Amniotic stem cell (primary cell): ENCODE measurements around the gene NEDD4L.

Source experiments
- DNase-seq: peaks from one replicate; lab custom pipeline; 2025; lab: John Stamatoyannopoulos, UW

The NEDD4L gene

DNA sequence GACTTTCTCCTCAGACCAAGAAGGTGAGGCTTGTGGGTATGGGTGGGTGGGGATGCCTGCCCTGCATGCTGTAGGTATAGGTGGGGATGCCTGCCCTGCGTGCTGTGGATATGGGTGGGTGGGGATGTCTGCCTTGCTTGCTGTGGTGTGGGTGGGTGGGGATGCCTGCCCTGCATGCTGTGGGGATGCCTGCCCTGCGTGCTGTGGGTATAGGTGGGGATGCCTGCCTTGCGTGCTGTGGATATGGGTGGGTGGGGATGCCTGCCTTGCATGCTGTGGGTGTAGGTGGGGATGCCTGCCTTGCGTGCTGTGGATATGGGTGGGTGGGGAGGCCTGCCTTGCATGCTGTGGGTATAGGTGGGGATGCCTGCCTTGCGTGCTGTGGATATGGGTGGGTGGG lies 278.4 kb downstream of the NEDD4L start:
- DNase-seq = no peak

DNA sequence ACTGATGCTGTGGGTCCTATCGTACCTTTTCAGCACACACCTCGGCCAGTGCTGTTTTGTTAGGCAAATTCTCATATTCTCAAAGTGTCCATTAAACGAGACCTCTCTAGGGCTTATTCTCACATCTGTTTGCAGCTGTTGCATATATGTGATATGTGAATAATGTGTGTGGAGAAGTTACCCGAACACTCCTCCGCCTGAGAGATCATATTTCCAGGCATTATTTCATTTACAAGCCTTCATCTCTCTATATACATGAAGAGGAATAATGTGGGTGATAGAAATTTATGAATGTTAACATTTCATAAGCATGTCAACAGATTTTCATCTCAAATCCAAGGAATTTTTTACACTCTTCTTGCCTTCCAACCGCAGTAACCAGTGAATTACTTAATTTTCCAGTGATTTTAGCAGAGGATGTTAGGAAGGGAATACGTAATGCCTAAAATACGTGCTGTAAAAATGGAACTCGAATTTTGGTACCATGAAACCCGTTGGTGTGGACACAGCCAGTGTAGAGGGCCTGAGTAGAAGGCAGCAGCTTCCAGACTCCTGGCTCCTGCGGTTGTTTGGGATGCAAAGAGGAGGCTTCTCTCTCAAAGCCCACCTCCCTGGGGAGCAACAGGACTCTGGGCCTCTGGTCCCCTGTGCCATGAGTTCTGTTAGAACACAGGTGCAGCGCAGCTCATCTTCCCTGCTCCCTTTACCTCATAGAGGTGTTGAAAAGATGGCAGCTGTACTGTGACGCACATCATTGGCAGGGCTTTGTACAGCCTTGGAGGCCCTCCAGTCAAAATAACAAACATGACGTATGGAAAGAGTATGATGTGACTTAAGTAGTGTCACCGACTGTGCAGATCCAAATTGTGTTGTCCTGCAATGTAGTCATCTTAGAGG lies 280.1 kb downstream of the NEDD4L start:
- no peak for DNase-seq

DNA sequence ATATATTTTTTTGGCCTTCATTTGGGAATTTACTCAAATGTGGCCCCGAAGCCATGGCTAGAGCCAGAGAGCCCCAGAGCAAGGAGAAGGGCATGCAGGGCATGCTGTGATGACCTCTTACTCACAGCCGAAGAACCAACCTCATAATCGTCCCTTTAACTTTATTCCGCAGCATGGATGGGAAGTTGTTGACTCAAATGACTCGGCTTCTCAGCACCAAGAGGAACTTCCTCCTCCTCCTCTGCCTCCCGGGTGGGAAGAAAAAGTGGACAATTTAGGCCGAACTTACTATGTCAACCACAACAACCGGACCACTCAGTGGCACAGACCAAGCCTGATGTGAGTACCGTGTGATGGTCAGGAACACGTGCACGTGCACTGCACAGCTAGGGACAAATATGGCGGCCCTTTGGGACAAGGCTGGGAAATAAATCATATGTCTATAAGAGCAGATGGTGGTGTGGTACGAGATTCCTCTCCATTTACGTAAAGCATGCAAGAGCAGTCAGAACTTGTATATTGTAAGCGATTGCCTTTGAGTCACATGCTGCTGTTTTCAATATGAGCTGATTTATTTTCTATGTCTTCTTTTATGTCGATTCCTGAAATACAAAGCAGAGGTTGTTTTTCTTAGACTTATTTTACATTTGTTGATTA lies 280.9 kb downstream of the NEDD4L start:
- DNase-seq = no peak

DNA sequence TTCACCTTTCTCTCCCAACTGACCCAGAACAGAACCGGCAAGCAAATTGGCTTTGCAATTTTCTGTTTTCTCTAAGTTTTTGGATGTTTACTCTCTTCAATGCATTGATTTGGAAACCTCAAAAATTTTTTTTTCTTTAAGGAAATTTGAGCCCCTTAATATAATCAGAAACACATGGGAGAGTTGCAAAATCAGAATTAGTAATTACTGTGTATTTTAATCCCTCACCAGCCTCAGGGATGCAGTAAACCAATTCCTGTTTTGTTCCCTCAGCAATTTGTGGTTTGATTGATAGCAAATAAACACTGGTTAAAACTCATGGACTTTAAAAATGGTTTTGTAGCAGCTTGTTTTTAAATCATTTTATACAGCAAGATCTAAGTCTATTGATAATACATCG lies 281.5 kb downstream of the NEDD4L start:
- no peak for DNase-seq

DNA sequence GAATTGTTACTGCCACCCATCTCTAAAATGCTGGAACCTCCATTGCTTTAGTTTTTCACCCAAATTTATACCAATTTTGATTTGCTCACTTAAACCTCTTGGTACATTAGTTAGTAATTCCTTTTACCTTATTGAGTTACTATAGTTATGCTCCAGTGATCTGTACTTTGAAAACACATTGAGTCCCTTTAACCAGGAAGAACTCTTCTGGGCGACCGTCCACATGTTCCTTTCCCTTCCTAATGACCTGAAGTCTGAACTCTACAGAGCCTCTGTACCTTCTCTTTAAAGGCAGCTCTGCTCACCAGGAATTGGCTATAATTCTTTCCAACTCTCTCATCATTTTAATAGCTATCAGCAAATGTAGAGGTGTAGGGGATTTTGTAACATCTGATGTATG lies 290.0 kb downstream of the NEDD4L start:
- no peak for DNase-seq

DNA sequence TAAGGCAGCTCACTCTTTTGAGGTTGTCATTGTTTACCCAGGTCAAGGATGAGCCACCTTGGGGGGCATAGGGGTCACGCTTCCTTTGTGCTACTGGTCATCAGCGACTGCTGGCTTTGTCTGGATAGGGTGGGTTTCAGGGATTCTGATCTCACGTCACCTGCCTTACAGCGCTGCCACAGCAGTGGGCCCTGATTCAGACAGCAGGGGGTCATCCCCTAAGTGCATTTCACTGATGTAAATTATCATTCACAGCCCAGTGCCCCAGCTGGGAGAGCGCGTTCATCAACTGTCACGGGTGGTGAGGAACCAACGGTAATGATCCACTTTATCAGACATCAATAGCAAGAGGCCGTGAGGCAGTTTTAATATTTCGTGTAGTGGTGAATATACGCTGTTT lies 291.2 kb downstream of the NEDD4L start:
- no peak for DNase-seq

DNA sequence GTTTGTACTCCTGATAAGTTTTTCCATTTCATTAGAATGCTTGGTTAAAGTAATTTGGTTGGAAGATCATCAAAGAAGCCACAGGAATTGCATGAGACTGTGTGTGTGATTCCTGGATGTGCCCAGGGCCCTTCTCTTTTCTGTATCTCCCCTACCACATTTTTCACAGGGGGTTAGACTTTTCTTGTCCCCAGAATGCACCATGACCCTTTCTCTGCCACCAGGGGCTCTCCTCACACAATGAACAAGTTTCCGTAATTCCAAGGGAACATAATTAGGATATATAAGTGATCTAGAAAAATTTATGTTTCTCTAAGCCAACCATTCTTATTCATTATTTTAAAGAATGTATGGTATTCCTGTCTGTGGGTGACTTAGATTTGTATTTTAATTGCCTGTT lies 291.8 kb downstream of the NEDD4L start:
- DNase-seq = no peak

DNA sequence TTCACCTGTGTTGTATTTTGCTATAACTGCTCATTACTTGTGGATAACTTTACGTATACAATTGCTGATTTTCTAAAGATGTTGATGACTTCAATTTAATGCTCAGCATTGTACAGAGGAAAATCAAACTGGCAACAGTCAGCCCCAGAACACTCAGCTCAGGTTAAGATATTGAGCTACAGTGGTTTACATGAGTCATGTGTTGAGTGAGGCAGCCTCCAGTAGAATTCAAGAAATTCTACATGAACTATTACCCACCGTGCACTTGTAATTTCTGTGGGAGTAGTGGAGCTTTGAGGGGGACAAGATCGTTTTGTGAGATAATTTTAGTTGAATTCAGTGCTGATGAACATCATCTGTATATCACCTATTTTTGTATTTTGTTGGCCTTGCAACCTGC lies 292.6 kb downstream of the NEDD4L start:
- DNase-seq = no peak

DNA sequence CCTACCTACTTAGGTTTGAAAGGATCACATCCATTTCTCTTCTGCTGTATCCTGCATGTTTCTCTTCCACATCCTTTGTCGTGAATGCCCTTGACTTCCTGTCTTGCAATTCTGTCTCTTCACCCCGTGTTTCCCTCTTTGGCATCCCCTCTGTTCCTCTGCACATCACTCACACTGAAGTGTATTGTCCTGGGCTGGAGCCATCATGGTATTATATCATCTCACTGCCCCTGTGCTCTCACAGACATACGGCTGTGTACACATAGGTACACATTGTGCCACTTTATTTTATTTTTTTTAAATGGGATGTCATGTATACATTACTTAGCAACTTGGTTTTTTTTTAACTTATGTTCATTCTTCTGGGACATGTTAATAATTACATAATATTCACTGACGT lies 293.3 kb downstream of the NEDD4L start:
- no peak for DNase-seq

DNA sequence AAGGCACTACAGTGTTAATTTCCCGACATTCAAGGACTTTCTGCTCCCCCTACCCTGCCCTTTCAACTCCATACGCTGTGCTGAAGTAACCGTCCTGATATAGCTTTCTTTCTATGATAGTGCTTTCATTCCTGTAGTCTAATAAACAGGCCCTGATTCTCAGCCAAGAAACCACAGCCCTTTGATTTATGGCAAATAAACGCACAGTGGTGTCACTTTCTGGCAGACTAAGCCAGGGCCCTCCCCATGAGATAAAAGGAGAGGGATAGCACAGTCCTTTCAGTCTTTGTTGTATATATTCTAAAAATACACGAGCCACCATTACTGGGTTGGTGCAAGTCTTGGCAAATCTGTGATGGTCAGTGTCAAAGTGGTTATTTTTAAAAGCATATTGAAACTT lies 293.7 kb downstream of the NEDD4L start:
- no peak for DNase-seq

DNA sequence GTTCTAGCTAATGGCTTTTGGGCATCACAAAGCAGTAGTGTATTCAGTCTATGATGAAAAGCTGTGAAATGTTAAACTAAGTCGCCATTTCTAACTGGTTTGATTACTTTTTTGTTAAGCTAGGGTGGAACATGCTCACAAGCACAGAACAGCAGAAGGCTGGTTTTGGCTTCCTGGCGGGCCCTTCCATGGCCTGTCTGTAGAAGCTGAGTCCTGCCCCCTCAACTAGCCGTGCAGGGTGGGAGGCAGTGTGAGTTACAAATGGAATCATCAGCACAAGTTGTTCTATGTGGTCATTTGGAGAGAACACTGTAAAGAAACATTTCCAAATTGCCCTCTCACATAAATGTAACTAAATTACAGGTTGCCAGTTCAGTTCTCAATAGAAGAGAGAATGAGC lies 294.1 kb downstream of the NEDD4L start:
- no peak for DNase-seq

DNA sequence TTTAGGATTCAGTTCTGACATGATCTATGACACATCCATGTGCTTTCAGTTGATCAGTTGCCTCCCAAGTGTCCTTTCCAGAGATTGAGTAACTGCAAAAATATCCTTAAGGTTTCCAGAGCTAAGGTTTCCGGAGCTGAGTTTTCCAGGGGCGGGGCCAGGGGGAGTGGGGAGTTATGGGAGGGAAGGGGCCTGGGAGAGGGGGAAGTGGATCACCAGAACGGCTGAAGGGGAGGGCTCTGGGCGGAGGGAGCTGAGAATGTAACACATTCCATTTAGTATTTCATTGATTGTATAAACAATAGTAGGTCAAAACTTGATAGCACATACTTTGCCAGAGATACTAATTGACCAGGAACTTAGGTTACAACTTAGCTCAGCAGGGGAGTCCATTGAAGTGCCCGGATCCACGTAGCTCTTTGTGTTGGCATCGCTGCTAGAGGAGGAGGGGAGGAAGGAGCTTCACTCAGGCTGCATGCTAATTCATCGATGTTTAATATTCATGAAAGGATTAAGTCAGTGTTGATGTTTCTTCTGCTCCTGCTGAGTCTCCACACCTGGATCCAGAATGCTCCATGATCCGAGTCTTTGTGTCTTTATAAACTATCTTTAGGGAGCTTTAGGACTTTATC lies 295.1 kb downstream of the NEDD4L start:
- DNase-seq = no peak

DNA sequence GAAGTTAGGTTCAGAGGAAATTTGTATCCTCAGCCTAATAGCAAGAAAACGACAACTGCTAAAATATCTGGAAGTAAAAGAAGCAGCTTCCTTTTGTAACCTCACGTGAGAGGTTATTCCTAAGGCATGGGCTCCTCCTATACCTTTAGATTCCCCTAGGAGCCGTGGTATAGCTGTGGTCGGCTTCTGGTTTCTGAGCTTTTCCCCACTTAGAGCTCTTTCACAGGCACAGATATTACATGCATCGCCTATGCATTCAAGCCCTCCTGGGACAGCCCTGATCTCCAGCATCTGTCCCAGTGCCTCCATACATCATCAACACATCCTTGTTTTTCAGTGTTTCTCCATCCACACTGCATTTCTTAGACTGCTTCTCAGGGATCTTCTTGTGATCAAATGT lies 295.9 kb downstream of the NEDD4L start:
- no peak for DNase-seq

DNA sequence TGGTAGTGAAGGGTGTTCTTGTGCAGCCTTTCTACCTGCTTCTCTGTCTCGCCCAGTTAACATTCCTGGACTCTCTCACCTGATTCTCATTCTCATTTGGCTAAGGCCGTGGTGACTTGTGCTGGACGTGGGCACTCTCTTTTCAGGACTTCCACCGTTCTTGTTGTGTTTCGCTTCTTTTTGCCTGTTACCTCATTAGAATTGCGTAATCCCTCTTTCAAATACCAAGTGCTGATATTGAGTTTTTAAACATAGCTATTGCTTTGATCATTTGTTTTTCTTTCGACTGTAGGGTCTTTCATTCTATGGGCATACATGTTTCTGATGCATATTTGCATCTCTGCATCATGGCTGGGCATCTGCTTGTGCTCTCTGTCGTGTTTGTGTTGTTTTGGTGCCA lies 297.9 kb downstream of the NEDD4L start:
- DNase-seq = no peak

DNA sequence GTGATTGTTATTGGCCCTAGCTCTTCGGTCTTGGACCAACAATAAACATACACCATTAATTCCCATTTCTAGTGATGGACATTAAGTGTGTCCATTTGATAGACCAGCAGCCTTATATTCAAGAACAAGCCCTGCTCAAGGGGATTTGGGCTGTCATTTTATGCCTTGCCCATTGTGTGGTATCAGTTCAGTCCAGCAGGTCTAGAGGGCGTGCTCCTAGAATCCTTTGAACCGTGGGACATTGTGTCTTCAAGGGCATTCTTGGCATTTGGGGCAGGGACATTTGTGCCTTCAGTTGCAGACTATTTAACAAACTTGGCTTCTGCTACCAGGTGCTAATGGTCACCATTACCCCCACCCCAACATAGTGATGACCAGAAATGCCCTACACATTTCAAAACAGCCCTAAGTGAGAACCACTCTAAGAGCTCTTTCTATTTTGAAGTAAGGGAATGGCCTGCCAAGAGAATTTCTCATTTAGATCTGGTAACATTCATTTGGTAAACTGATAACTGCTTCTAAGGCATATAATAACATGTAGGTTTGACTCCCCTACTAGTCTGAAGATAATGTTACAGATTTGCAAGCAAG lies 300.1 kb downstream of the NEDD4L start:
- DNase-seq = no peak

DNA sequence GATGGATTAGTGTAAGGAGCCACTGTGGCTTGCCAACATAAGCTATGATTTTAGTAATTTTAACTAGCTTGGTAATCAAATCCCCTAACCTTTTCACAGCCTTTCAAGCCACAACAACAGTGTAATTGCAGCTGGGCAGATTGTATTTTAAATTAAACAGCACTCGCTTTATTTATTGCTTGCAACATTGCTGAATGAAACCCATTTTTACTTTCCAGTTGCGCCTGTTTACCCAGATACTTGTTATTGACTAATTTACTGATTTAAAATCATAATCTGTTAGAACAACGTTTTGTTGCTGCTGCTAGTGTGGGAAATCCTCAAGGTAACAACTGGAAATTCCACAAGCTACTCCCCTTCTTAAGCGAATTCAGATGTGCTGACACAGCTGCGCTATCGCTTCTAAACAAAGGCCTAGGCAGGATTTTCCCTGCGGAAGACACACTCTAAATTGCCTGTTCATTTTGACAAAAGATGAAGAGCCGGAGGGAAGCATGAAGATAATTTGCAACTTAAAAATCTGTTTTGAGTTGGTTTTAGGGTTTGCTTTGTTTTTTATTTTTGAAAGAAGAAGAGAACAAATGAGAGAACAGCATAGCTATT lies 300.9 kb downstream of the NEDD4L start:
- no peak for DNase-seq

DNA sequence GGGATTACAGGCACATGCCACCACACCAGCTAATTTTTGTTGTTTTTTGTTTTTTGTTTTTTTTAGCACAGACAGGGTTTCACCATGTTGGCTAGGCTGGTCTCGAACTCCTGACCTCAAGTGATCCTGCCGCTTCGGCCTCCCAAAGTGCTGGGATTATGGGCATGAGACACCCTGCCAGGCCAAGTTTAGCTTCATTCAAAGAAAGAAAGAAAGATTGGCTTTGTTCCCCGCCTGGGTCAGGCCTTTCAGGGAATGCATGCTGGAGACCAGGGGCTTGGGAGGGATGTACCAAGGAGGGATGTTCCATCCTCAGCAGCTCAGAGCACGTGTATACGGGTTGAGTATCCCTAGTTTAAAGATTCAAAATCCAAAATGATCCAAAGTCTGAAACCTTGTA lies 301.8 kb downstream of the NEDD4L start:
- no peak for DNase-seq

DNA sequence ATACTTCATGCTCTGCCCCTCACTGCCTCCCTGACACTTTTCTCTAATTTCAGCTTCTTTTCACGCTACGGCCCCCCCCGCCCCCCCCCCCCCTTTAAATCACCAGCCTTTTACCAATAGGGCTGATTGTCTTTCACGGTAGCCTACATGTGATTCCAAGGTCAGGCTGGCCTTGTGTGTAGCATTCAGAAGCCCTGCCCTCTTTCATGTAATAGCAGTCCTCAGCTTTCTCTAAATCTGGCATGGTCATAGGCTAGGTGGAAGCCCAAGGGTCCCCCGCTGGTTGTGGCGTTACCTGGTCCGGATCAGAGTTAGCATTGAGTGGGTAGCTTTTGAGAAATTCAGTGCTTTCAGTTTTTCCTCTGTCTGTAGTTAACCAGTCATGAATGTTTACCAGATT lies 303.1 kb downstream of the NEDD4L start:
- DNase-seq = no peak

DNA sequence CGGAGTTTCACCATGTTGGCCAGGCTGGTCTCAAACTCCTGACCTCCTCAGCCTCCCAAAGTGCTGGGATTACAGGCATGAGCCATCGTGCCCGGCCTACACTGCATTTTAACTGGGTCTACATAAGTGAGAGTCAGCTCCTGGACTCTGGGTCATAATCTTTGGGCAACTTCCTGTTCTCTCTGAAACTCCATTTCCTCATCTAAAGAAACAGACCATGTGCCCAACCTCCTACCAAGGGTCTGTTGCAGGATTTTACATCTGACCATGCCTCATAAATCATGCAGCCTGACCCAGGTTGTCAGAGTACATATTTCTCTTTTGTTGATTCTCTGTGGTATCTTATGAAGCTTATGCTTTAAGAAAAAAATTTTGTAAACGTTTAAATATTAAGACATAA lies 304.5 kb downstream of the NEDD4L start:
- no peak for DNase-seq

DNA sequence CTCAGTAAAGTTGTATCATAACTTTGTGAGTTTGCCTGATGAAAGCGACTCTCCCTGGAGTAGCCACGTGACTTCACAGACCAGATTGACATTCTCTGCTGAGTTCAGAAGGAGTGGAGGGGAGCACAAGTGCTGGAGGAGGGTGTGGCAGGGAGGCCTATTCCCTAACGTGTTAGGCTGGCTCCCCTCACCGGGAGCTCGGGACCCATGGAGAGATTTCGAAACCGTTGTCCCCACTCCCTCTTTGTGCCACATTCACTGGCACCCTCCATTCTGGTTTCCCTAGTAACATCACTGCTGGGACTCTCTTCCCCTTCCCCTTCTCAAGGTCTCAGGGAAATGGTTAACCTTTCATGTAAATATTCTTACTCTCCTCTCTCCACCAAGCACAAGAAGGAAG lies 304.9 kb downstream of the NEDD4L start:
- DNase-seq = no peak

DNA sequence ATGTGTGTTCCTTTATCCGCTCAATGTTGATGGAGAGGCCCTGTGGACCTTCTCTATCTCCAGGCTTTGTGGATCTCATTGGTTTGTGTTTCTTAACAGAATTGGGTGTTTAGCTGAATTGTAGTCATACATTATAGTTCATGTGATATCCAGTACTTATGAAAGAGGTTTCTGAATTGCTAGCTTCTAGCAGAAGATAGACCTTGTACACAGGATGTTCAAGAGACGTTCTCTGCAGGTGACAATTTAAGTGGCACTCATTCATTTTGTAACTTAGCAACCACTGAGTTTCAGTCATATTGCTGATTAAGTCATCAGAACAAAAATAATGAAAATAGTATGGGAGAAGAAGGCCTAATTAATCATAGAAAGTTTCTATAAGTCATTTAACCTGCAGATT lies 305.6 kb downstream of the NEDD4L start:
- no peak for DNase-seq

DNA sequence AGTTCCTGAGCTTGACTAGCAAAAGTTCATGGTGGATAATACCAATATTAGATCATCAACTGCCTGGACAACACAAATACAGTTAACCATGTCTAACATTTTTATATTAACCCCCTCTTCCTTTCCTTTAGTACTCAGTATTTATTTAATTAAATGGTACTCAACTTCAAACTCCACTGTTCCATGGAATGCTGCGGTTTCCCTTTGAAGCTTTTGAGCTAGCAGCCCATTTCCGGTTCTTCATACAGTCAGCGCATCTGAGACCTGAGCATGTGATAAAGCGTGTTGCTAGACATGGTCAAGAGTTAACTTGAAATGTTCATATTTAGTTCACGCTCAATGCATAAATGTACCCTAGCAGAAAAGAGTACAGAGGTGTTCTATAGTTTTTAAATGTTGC lies 306.5 kb downstream of the NEDD4L start:
- DNase-seq = no peak
